ENCODE results near the gene DPM2.

DNA sequence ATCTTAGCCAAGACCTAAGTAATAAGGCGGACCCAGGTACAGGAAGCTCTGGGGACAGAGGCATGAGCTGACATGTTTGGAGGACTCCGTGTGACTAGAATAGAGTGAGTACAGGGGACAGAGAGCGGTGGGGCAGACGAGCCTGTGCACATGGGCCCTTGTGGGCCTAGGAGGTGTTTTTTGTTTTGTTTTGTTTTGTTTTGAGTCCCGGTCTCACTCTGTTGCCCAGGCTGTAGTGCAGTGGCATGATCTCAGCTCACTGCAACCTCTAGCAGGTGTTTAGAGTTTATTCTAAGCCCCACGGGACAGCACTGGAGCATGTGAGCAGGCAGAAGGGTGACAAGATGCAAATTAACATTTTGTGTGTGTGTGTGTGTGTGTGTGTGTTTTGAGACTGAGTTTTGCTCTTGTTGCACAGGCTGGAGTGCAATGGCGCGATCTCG lies 46.2 kb upstream of the DPM2 start:
- TF ChIP-seq TAF1 (IDR thresholded peaks at IDR 0.05; ENCODE audit: borderline replicate concordance, low read depth, low read length) (no peak; the same call in 1 of the 2 replicates), POLR2A (IDR thresholded peaks at IDR 0.05; ENCODE audit: low read depth, low read length) (0 out of 2 replicates have a peak, but pooled peaks have one; percentile 38), POLR2AphosphoS5 (IDR thresholded peaks at IDR 0.05; ENCODE audit: low read depth, low read length) (no peak)
